B cell (primary cell): ENCODE measurements around the gene PHACTR2. TPM values are rescaled to one million over a fixed set of nuclear protein-coding genes. Genes with fewer than 3 reads are reported as not detected.

Source experiments
- ATAC-seq: fragments of 200-7000 bp; cut with Tn5 transposase; one replicate; pipeline ENCODE4 v1.10.0; 2021; ENCODE audit warnings: low read depth, mild to moderate bottlenecking, moderate number of reproducible peaks, moderate library complexity
- CTCF ChIA-PET: fragments of 350-600 bp; sonication (Branson Sonifier 250); formaldehyde crosslinking; loops from one replicate; lab custom pipeline; 2021; ENCODE audit warnings: antibody characterized with exemption, inconsistent platforms; lab: Charles Lee
- POLR2A ChIA-PET: fragments of 350-600 bp; sonication (Branson Sonifier 250); formaldehyde crosslinking; loops from one replicate; lab custom pipeline; 2021; ENCODE audit warnings: antibody characterized with exemption; lab: Charles Lee
- DNase-seq: peaks from one replicate; pipeline ENCODE4 v3.0.0; 2013
- H2AFZ ChIP-seq: 2 replicates; pipeline ENCODE4 v1.6.1; 2012; ENCODE audit warnings: mild to moderate bottlenecking, low read depth, low read length; ENCODE audit not compliant: insufficient read depth, poor library complexity, severe bottlenecking
- H3K27ac ChIP-seq, 2 donors: 1 replicate in 1 of 2; 2 replicates in 1 of 2; pipeline ENCODE4 v1.5.1; 2012 to 2013; ENCODE audit warnings: low read length in 2 of 2, mild to moderate bottlenecking in 2 of 2, moderate library complexity in 1 of 2
- H3K27me3 ChIP-seq, 4 experiments: fragments of 200-600 bp in 1 of 4; sonication (generic) in 1 of 4; replicated peaks in 1 of 4; 1 replicate in 2 of 4; 2 replicates in 2 of 4; pipeline versions ENCODE4 v1.6.1 to v1.7.0; 2013 to 2016; ENCODE audit warnings: low read length in 3 of 4, mild to moderate bottlenecking in 2 of 4, mixed read lengths in 1 of 4, moderate library complexity in 1 of 4; ENCODE audit not compliant: insufficient read depth in 4 of 4, control insufficient read depth in 3 of 4; ENCODE audit errors: control extremely low read depth in 1 of 4
- H3K36me3 ChIP-seq, 2 experiments: replicated peaks in 1 of 2; 1 replicate in 1 of 2; 2 replicates in 1 of 2; pipeline versions ENCODE4 v1.6.1 to v1.7.1; 2013; ENCODE audit warnings: low read length in 1 of 2; ENCODE audit not compliant: insufficient read depth in 2 of 2, control insufficient read depth in 1 of 2; ENCODE audit errors: control extremely low read depth in 1 of 2, extremely low read depth in 1 of 2
- H3K4me1 ChIP-seq, 2 donors: fragments of 200-600 bp in 1 of 2; sonication (generic) in 1 of 2; 1 replicate in 1 of 2; 2 replicates in 1 of 2; pipeline versions ENCODE4 v1.5.1 to v1.6.1; 2013 to 2017; ENCODE audit warnings: low read length in 2 of 2; ENCODE audit not compliant: control insufficient read depth in 2 of 2, insufficient read depth in 2 of 2
- H3K4me2 ChIP-seq: replicated peaks from 2 replicates; pipeline ENCODE3; 2012; ENCODE audit warnings: mild to moderate bottlenecking, low read depth, low read length; ENCODE audit not compliant: poor library complexity, severe bottlenecking
- H3K4me3 ChIP-seq, 5 experiments: fragments of 200-600 bp in 1 of 5; sonication (generic) in 1 of 5; 1 replicate in 3 of 5; 2 replicates in 2 of 5; pipeline versions ENCODE4 v1.5.1 to v1.7.0; 2011 to 2016; ENCODE audit warnings: low read length in 4 of 5, mild to moderate bottlenecking in 4 of 5, low read depth in 2 of 5, control low read depth in 1 of 5, moderate library complexity in 1 of 5; ENCODE audit not compliant: insufficient read depth in 1 of 5; ENCODE audit errors: control extremely low read depth in 1 of 5, extremely low read depth in 1 of 5
- H3K79me2 ChIP-seq: fragments of 200-600 bp; sonication (generic); one replicate; pipeline ENCODE4 v1.6.0; 2016; ENCODE audit warnings: low read length; ENCODE audit not compliant: control insufficient read depth, insufficient read depth
- H3K9ac ChIP-seq: fragments of 200-600 bp; sonication (generic); 2 replicates; pipeline ENCODE4 v1.6.1; 2017; ENCODE audit warnings: mild to moderate bottlenecking, low read length, moderate library complexity
- H3K9me3 ChIP-seq, 3 donors: one replicate each; pipeline versions ENCODE4 v1.6.1 to v1.7.1; 2013; ENCODE audit warnings: low read length in 2 of 3; ENCODE audit not compliant: control insufficient read depth in 2 of 3, insufficient read depth in 1 of 3; ENCODE audit errors: control extremely low read depth in 1 of 3
- H4K20me1 ChIP-seq: 2 replicates; pipeline ENCODE4 v1.6.0; 2012; ENCODE audit warnings: mild to moderate bottlenecking, low read length; ENCODE audit not compliant: insufficient read depth, control insufficient read depth, poor library complexity, severe bottlenecking
- H3K27ac Mint-ChIP-seq: one replicate; pipeline ENCODE4 v1.8.0; 2021; ENCODE audit warnings: mixed read lengths
- H3K27me3 Mint-ChIP-seq: one replicate; pipeline ENCODE4 v1.8.0; 2021; ENCODE audit warnings: mixed read lengths
- H3K4me1 Mint-ChIP-seq: one replicate; pipeline ENCODE4 v1.8.0; 2021; ENCODE audit warnings: mixed read lengths
- H3K4me3 Mint-ChIP-seq: one replicate; pipeline ENCODE4 v1.8.0; 2021; ENCODE audit warnings: mixed read lengths
- H3K9me3 Mint-ChIP-seq: one replicate; pipeline ENCODE4 v1.8.0; 2022; ENCODE audit warnings: mixed read lengths; ENCODE audit not compliant: insufficient read depth
- EZH2 ChIP-seq: IDR thresholded peaks from 2 replicates; pipeline ENCODE4 v1.6.1; 2012; ENCODE audit warnings: borderline replicate concordance, low read depth, mild to moderate bottlenecking, moderate library complexity, low read length; ENCODE audit not compliant: insufficient read depth, poor library complexity, severe bottlenecking
- WGBS: methylation state at CpG from one replicate; pipeline ENCODE4 v1.1.5; 2013; ENCODE audit warnings: missing lambda C conversion rate; ENCODE audit not compliant: insufficient coverage; 5-methylcytosine and 5-hydroxymethylcytosine counted together
- intact Hi-C: fragments of 100-400 bp; cut with micrococcal nuclease; formaldehyde crosslinking; loops from one replicate; pipeline ENCODE4 v1.10.0; 2022
- polyA plus RNA-seq: library from polyadenylated mRNA; depleted of rRNA; stranded (reverse); fragments of >200 nt; gene quantifications from 2 replicates; pipeline ENCODE4 v1.2.3, GENCODE V29; 2012
- total RNA-seq, 2 donors: library from RNA; stranded (reverse); fragments of 120-200 nt in 1 of 2; gene quantifications; 1 replicate in 1 of 2; 2 replicates in 1 of 2; pipeline versions ENCODE4 v1.2.3 to v1.2.4, GENCODE V29; 2013 to 2022
- TF ChIP-seq, protein P1 (sequence below): fragments of 200-600 bp; IDR thresholded peaks from one replicate; pipeline ENCODE4 v1.8.0; 2022; ENCODE audit warnings: antibody characterized with exemption, mild to moderate bottlenecking

Gene PHACTR2
- total and polyA plus RNA-seq, 2 donors (not counting 1 experiment from before 2014, with no cell fraction given), result 1.1 to 10.6 TPM

DNA sequence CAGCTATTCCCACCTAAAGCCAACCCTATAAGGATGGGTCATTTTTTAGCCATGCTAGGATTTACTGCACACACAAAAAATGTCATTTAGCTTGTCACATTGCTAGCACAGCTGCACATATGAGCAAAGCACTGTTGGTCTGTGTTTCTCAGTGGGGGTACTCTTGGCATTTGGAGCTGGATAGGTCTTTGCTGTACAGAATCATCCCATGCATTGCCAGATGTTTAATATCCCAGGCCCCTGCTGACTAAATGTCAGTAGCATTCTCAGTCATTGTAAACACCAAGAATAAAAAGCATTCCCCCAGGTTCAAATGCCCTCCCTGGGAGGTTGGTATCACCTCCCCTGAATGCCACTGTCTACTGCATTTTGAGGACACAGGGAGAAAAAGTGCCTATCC, 150.8 kb downstream of the PHACTR2 start:
- no peak overlapping the region for H2AFZ ChIP-seq
- H4K20me1 ChIP-seq, result no peaks in the 10 kb centered on the region
- H3K27ac ChIP-seq, result no peak overlapping the region
- Mint-ChIP-seq H3K27me3 (no peaks in the 10 kb centered on the region), H3K27ac (no peak overlapping the region), H3K4me3 (no peak overlapping the region), H3K9me3 (no peaks in the 10 kb centered on the region), H3K4me1 (no peaks in the 10 kb centered on the region)
- no peak for DNase-seq
- TF ChIP-seq EZH2, result no peak
- TF ChIP-seq, protein P1, sequence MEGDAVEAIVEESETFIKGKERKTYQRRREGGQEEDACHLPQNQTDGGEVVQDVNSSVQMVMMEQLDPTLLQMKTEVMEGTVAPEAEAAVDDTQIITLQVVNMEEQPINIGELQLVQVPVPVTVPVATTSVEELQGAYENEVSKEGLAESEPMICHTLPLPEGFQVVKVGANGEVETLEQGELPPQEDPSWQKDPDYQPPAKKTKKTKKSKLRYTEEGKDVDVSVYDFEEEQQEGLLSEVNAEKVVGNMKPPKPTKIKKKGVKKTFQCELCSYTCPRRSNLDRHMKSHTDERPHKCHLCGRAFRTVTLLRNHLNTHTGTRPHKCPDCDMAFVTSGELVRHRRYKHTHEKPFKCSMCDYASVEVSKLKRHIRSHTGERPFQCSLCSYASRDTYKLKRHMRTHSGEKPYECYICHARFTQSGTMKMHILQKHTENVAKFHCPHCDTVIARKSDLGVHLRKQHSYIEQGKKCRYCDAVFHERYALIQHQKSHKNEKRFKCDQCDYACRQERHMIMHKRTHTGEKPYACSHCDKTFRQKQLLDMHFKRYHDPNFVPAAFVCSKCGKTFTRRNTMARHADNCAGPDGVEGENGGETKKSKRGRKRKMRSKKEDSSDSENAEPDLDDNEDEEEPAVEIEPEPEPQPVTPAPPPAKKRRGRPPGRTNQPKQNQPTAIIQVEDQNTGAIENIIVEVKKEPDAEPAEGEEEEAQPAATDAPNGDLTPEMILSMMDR, result no peak
- H3K9me3 ChIP-seq, result no peaks in the 10 kb centered on the region
- no peaks in the 10 kb centered on the region for H3K27me3 ChIP-seq
- POLR2A ChIA-PET, result interaction anchor here (0.5 kb wide), 1 partner anchor 81 kb away, joined by 5 read pairs; no protein-coding TSS in a partner anchor
- no peak overlapping the region for H3K4me3 ChIP-seq
- no peaks in the 10 kb centered on the region for H3K4me1 ChIP-seq
- intact Hi-C loops, result no loop called here
- H3K9ac ChIP-seq, result no peak overlapping the region
- H3K4me2 ChIP-seq, result no peak overlapping the region
- CTCF ChIA-PET, result interaction anchor here (0.6 kb wide), 1 partner anchor 337 kb away, joined by 3 read pairs; no protein-coding TSS in a partner anchor
- no peaks in the 10 kb centered on the region for H3K79me2 ChIP-seq
- no peak for ATAC-seq
- no peaks in the 10 kb centered on the region for H3K36me3 ChIP-seq

DNA sequence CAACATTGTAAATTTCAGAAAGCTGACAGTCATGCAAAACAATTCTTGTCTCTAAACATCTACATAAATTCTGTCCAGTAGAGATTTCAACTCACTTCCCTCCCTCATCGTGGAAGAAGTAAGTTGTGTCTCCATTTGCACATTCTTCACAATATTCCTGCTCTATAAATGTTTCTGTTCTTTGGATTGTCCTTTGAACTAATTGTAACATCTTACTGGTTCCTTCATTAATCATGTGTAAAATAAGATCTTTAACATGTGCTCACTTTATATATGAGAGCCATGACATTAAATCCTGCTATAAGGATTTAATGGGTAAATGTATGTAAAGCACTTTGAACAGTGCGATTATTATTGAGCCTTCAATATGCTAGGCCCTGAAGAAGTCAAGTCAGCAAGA, 158.4 kb downstream of the PHACTR2 start:
- H3K4me1 ChIP-seq, result no peaks in the 10 kb centered on the region
- H3K27me3 ChIP-seq, result peaks cover 0 to 6% (median 0%) of the 10 kb centered on the region in 4 experiments
- H3K27ac ChIP-seq, result no peak overlapping the region
- H3K27ac Mint-ChIP-seq, result no peak overlapping the region
- no peak overlapping the region for H3K4me3 Mint-ChIP-seq
- no peaks in the 10 kb centered on the region for H3K9me3 ChIP-seq
- no peak for DNase-seq
- no peak for ATAC-seq
- H3K27me3 Mint-ChIP-seq, result peaks cover 14% of the 10 kb centered on the region
- no peak overlapping the region for H3K9ac ChIP-seq
- H3K4me1 Mint-ChIP-seq, result no peaks in the 10 kb centered on the region
- no peak for TF ChIP-seq EZH2
- TF ChIP-seq, protein P1, result no peak
- H3K4me2 ChIP-seq, result no peak overlapping the region
- H2AFZ ChIP-seq, result no peak overlapping the region
- H3K4me3 ChIP-seq, result no peak overlapping the region
- POLR2A ChIA-PET, result no interaction called here
- H3K36me3 ChIP-seq, result no peaks in the 10 kb centered on the region
- no peaks in the 10 kb centered on the region for H3K79me2 ChIP-seq
- H3K9me3 Mint-ChIP-seq, result no peaks in the 10 kb centered on the region
- intact Hi-C loops, result no loop called here
- H4K20me1 ChIP-seq, result no peaks in the 10 kb centered on the region
- CTCF ChIA-PET, result no interaction called here
- WGBS, result no CpG with 5 or more reads among the region's 2 CpGs
